ELF-1 (cell line): ENCODE data around the gene STOM.
"Not testable (repeated sequence)": the region's sequence is repeated elsewhere in the genome, so short reads cannot be mapped to it uniquely, and the experiment has no call there.

ENCODE experiments used
- DNase-seq: peaks from one replicate; pipeline ENCODE4 v3.0.0-alpha.2; 2016; ENCODE audit warnings: low read depth, low spot score

Gene STOM

DNA sequence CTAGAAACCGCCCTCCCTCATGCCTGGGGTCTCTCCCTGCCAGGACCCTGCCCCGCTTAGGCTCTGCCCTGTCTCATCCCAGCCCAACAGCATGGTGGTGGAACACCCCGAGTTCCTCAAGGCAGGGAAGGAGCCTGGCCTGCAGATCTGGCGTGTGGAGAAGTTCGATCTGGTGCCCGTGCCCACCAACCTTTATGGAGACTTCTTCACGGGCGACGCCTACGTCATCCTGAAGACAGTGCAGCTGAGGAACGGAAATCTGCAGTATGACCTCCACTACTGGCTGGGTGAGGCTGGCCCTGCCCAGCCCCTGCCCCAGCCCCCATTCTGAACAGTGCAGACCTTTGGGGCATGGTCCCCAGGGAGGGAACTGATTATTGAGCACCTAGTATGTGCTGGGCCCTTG, 68.2 kb downstream of the STOM start:
- no peak for DNase-seq

DNA sequence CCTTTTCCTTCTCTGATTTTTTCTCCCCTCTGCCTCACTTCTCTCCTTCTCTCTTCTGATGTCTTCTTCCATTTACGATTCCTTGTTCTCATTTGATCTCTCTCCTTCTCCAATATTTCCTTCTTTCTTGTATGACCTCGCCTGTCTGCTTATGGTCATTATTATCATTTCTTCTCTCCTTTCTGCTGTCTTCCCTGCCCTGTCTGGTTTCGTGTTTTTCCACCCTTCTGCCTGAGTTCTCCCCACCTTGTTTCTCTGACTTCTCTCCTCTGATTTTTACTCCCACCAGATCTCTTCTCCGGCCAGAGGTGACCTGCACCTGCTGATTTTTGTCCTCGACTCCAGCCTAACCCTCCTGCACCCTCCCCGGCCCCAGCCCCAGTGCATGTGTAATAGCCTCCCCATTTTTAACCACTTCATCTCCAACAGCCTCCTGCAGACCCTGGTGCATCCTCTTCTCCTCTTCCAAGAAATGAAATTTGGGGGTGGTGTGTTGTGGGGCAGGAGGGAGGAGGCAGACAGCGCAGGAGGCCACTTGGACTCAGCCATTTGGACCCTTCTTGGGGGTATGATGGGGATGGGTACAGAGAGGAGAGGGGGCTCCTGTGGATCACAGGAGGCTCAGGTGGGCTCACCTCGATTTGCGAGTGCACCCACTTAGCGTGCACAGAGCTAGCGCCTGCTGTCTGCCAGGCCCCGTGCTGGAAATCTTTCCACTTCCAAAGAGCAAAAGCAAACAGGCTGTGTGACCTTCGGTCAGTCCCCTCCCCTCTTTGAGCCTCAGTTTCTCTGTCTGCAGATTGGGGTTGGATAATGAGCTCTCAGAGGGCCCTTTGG, 69.5 kb downstream of the STOM start:
- no peak for DNase-seq

DNA sequence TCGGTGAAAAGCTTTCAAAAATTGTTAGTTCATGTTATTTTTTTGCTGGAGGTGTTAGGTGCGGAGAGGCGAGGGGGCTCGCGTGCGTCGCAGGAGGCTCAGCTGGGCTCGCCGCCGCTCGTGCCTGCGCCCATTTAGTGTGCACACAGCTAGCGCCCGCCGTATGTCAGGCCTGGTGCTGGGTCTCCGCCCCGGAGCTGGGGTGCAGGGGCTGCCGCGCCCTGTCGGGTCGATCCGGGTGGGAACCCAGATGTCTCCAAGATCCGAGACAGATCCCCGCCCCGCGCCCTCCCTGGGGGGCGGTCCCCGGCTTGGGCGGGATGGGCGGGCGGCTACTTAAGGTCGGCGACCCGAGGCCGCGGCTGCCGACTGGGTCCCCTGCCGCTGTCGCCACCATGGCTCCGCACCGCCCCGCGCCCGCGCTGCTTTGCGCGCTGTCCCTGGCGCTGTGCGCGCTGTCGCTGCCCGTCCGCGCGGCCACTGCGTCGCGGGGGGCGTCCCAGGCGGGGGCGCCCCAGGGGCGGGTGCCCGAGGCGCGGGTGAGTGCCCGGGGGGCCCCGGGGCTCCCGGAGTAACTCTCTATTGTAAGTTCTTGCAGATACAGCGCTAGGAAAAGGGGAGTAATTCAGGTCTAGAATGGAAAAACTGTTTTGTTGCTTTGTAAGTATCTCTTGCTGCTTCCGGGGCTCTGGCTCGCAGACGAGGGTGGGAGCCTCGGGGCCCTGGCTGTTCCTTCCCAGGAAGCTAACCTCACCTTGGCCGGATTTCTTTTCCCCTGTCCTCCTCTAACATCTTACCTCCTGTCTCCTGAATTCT, 70.4 kb downstream of the STOM start:
- peak; percentile 56 for DNase-seq

GRCh38 chr9:121298689-121299466, 71.2 kb downstream of the STOM start:
- peak; percentile 78 for DNase-seq

- DNase-seq = no peak
Measured at GRCh38 chr9:121298016-121298538, 72.0 kb downstream of the STOM start.

- DNase-seq = no peak
Measured at GRCh38 chr9:121297389-121297788, 72.7 kb downstream of the STOM start.

GRCh38 chr9:121296213-121297127, 73.6 kb downstream of the STOM start:
- no peak for DNase-seq

DNA sequence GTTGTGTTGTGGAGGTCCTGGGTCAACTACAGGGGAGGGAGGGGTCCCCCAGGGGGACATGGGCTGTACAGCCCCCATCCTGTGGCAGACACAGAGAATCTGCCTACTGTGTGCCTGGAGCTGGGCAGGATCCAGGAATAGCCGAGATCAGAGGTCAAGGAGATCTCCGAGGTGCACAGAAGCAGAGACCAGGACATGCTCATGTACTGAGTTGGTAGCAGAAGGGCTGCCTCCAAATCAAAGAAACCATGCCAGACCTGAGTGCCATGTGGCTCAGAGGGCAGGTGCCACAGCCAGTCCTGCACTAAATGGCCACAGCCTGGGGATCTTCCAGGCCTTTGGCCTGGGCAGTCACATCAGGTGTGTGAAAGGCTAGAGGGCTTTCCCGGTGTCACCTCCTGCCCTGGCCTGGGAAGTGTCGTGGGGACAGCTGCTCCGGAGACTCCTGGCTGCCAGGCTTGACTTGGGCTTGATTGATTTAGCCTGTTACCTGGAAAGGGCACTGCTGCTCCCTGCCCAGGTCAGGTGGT, 74.3 kb downstream of the STOM start:
- DNase-seq = no peak

DNA sequence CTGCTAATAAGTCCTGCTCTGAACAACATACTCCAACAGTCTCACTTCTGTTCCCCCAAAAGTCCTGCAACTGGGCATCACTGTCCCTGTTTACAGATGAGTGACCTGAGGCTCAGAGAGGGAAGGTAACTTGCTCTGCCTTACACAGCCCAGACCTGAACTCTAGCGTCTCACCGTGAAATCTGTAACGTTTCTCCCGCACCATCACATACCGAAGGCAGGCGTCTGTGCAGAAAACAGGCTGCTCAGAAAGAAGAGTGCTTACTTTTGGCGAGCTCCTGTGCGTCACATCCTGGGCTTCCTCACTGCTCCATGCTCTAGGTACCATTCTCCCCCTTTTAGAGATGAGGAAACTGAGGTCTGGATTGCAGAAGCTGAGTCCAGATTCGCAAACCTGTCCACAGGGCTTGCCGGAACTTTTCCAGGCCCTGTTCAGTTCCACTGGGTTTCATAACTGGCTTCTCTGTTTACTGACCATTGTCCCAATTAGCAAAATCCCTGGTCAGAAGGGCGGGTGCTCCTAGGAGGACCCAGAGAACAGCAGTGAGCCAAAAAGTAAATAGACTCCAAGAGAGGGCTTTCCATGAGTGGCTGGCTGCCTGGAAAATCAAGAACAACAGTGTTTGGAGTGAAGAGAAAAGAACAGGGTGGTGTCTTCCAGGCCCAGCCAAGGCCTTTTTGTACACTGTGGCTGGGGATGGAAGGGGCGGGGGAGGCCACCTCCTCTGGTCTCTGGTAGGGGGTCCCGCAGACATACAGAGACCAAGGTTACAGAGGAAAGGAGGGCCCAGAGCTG, 75.0 kb downstream of the STOM start:
- no peak for DNase-seq

GRCh38 chr9:121294151-121294743, 75.8 kb downstream of the STOM start:
- no peak for DNase-seq

GRCh38 chr9:121292801-121293241, 77.2 kb downstream of the STOM start:
- DNase-seq = no peak

DNA sequence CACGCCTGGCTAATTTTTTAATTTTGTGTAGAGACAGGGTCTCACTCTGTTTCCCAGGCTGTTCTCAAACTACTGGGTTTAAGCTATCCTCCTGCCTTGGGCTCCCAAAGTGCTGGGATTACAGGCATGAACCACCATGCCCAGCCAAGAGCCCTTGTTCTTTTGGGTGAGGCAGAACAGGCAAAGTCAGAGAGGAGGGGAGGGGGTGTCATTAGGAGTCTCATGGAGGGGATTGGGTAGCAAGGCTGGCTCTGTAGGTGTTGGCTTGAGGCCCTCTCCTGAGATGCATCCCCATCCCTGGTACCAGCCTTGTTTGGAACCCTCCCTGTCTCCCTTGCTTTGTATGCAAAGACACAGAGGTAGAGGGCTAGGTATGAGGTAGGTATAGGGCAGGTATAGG, 78.0 kb downstream of the STOM start:
- no peak for DNase-seq

DNA sequence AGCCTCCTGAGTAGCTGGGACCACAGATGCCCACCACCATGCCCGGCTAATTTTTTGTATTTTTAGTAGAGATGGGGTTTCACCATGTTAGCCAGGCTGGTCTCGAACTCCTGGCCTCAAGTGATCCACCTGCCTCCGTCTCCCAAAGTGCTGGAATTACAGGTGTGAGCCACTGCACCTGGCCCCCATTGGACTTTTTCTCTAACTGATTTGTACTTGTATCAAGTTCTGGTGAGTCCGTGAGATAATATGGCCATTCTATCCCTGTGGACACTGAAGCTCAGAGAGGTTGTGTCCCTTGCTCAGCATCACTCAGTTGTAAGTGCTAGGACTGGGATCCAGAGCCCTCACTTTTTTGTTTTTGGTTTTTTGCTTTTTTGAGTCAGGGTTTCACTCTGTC, 78.5 kb downstream of the STOM start:
- DNase-seq = not testable (repeated sequence)

DNA sequence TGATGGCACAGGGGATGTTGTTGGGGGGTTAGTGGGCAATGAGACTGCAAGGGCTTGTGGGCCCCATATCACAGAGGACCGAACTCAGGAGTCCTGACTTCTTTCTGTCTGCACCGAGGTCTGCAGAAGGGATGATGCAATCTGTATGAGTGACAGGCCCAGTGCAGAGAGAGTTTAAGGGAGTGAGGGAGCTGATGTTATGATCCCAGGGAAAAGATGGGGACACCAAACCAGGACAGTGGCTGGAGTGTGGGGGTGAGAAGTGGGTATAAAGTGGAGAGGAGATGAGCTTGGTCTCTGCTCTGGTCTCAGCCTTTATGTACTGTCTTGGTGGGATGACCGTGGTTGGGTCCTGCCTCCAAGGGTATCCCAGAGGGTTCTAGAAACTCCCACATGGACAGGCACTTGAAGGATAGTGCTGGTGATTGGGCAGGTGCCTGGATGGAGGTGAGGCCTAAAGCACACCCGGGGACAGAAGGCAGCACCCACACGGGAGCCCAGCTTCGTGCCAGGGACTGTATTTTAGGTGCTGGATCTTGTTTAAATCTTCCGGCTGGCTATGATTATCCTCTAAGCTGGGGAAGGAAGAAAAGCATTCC, 80.2 kb downstream of the STOM start:
- no peak for DNase-seq

DNA sequence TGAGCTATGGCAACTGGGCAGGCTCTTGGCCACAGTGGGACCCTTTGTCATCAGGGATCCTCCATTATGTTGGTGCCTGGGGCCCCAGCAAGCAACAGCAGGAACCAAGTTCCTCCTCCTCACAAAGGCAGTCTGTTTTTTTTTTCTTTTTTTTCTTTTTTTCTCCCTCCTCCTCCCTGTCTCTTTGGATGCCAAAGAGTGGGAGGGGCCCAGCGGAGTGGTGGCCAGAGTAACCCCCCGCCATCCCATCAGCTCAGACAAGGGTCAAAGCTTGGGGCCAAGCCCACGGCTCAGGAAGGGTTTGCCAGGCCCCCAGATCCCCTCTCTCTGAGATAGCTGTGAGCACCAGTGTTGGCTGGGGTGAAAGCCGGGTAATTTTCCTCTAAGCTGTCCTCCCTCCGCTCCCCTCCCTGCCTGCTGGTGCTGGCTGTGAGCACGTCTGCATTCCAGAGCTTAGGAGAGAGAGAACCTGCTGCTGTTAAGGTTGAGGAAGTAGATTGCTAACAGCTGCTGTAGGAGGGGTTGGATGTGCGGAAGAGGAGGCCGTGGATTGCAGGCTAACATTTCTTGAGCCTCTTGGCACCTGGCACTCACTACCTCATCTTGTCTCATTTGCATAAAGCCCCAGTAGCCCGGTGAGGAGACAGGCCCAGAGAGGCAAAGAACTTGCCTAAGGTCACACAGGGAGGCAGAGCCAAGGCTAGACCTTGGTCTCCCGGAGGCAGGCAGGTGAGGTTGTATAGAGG, 80.9 kb downstream of the STOM start:
- peak; percentile 89 for DNase-seq
